ENCODE measurements around the gene PRDM9.

GRCh38 chr5:23506329-23507236 is 826 bp upstream of the PRDM9 start:
- TF ChIP-seq GATA2 (CRISPR knock-in tag; IDR thresholded peaks at IDR 0.05), result no peak
- TF ChIP-seq CTCF (IDR thresholded peaks at IDR 0.05), result peak; percentile 46
- TF ChIP-seq GABPA (IDR thresholded peaks at IDR 0.05; ENCODE audit: low read depth), result no peak
- no peak for TF ChIP-seq MEF2A (IDR thresholded peaks at IDR 0.05; ENCODE audit: borderline replicate concordance, low read depth)
- TF ChIP-seq POLR2AphosphoS5 (IDR thresholded peaks at IDR 0.05; ENCODE audit: low read depth, low read length), result no peak
- TF ChIP-seq, protein P1, sequence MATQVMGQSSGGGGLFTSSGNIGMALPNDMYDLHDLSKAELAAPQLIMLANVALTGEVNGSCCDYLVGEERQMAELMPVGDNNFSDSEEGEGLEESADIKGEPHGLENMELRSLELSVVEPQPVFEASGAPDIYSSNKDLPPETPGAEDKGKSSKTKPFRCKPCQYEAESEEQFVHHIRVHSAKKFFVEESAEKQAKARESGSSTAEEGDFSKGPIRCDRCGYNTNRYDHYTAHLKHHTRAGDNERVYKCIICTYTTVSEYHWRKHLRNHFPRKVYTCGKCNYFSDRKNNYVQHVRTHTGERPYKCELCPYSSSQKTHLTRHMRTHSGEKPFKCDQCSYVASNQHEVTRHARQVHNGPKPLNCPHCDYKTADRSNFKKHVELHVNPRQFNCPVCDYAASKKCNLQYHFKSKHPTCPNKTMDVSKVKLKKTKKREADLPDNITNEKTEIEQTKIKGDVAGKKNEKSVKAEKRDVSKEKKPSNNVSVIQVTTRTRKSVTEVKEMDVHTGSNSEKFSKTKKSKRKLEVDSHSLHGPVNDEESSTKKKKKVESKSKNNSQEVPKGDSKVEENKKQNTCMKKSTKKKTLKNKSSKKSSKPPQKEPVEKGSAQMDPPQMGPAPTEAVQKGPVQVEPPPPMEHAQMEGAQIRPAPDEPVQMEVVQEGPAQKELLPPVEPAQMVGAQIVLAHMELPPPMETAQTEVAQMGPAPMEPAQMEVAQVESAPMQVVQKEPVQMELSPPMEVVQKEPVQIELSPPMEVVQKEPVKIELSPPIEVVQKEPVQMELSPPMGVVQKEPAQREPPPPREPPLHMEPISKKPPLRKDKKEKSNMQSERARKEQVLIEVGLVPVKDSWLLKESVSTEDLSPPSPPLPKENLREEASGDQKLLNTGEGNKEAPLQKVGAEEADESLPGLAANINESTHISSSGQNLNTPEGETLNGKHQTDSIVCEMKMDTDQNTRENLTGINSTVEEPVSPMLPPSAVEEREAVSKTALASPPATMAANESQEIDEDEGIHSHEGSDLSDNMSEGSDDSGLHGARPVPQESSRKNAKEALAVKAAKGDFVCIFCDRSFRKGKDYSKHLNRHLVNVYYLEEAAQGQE (IDR thresholded peaks at IDR 0.05; ENCODE audit: low read depth, low read length), result no peak
- no peak for TF ChIP-seq SMC3 (IDR thresholded peaks at IDR 0.05; ENCODE audit: low read depth, low read length)
- no peak for TF ChIP-seq JUND (IDR thresholded peaks at IDR 0.05)
- TF ChIP-seq MXI1 (IDR thresholded peaks at IDR 0.05; ENCODE audit: low read depth, low read length), result no peak
- TF ChIP-seq CHD2 (IDR thresholded peaks at IDR 0.05; ENCODE audit: low read length, partially characterized antibody), result no peak

All from SK-N-SH (cell line).